ENCODE results near the gene MTHFD1L. TPM values are rescaled to one million over a fixed set of nuclear protein-coding genes. Genes with fewer than 3 reads are reported as not detected.

MTHFD1L gene
- total RNA-seq, 2 experiments from 2014 or later, result 155 to 158 TPM

DNA sequence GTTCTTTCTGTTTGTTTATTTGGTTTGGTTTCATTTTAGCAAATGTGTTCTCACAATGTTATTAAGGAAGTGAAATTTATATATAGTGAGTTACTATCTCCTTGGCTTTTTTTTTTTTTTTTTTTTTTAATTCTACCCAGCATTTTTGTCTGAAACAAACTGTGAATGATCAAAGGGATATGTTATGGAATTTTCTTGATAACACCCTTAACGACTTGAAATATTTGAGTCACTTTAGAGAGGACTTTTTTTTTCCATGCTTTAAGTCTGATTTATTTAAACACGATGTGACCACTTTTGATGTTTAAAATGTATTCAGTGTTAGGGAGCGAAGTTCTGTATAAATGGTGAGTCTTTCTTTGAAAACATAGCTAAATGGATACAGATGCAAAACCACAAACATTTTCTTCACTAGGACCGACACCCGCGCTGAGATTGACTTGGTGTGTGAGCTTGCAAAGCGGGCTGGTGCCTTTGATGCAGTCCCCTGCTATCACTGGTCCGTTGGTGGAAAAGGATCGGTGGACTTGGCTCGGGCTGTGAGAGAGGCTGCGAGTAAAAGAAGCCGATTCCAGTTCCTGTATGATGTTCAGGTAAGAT is 149.7 kb downstream of the MTHFD1L start:
- intact Hi-C loops (cut with micrococcal nuclease), result no loop called here
- Mint-ChIP-seq H3K4me1 (ENCODE audit: low read depth) (no peaks in the 10 kb centered on the region), H3K27me3 (no peaks in the 10 kb centered on the region), H3K27ac (no peak overlapping the region), H3K36me3 (ENCODE audit: low read depth) (peaks cover 47% of the 10 kb centered on the region), H3K9me3 (no peaks in the 10 kb centered on the region), H3K4me3 (no peak overlapping the region)
- no peak for ATAC-seq
- ChIA-PET CTCF (interaction anchor here (0.6 to 14.1 kb wide), 21 partner anchors 9 to 342 kb away, joined by 3 to 179 read pairs (median 6); no protein-coding TSS in a partner anchor), POLR2A (interaction anchor here (1.1 kb wide), 1 partner anchor 310 kb away, joined by 5 read pairs; no protein-coding TSS in a partner anchor)
- no peak for DNase-seq
- TF ChIP-seq CTCF (IDR thresholded peaks at IDR 0.05), result no peak

DNA sequence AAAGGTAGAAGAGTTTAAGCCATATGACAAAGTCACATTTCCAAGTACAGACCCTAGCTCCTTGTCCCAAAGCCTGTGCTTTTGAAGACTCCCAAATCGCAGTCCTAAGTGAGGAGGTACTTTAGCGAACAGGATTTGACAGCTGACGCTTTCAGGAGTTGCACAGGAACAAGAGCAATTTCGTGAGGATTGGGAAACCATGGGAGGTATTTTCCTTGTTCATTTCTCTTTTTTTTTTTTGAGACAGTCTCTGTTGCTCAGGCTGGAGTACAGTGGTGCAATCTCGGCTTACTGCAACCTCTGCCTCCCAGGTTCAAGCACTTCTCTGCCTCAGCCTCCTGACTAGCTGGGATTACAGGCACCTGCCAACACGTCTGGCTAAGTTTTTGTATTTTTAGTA is 150.6 kb downstream of the MTHFD1L start:
- ChIA-PET POLR2A (no interaction called here), CTCF (interaction anchor here (1.1 to 14.1 kb wide), 3 partner anchors 10 to 319 kb away, joined by 3 to 179 read pairs (median 25); no protein-coding TSS in a partner anchor)
- no peak for TF ChIP-seq CTCF (IDR thresholded peaks at IDR 0.05)
- H3K4me3 Mint-ChIP-seq, result no peak overlapping the region
- no peaks in the 10 kb centered on the region for H3K9me3 Mint-ChIP-seq
- H3K4me1 Mint-ChIP-seq (ENCODE audit: low read depth), result no peaks in the 10 kb centered on the region
- H3K27ac Mint-ChIP-seq, result no peak overlapping the region
- no peak for ATAC-seq
- no peak for DNase-seq
- no peaks in the 10 kb centered on the region for H3K27me3 Mint-ChIP-seq
- peaks cover 48% of the 10 kb centered on the region for H3K36me3 Mint-ChIP-seq (ENCODE audit: low read depth)
- intact Hi-C loops (cut with micrococcal nuclease), result no loop called here

DNA sequence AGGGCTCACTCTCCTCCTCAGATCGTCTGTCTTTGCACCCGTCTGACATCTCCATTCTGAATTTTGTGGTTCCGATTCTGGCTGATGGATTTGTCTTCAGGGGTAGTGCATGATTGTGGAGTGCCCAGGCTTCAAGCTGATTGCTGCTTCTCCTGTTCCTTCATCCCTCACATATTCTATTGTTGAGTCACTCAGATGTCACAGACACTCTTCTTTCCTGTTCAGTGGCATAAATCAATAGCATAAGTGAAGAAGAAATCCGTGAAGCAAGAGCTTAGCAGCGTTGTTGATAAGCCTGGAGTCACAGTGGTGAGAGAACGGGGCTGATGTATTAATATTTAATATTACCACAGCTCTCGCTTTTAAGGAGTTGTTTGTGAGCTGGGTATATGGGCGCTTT is 152.5 kb downstream of the MTHFD1L start:
- DNase-seq (no peak), ATAC-seq (no peak)
- no peaks in the 10 kb centered on the region for H3K27me3 Mint-ChIP-seq
- H3K36me3 Mint-ChIP-seq (ENCODE audit: low read depth), result peaks cover 50% of the 10 kb centered on the region
- H3K4me1 Mint-ChIP-seq (ENCODE audit: low read depth), result no peaks in the 10 kb centered on the region
- H3K27ac Mint-ChIP-seq, result no peak overlapping the region
- ChIA-PET CTCF (interaction anchor here (1.1 to 14.1 kb wide), 3 partner anchors 8 to 317 kb away, joined by 3 to 179 read pairs (median 4); no protein-coding TSS in a partner anchor), POLR2A (no interaction called here)
- H3K4me3 Mint-ChIP-seq, result no peak overlapping the region
- intact Hi-C loops (cut with micrococcal nuclease), result no loop called here
- no peaks in the 10 kb centered on the region for H3K9me3 Mint-ChIP-seq
- TF ChIP-seq CTCF (IDR thresholded peaks at IDR 0.05), result no peak

DNA sequence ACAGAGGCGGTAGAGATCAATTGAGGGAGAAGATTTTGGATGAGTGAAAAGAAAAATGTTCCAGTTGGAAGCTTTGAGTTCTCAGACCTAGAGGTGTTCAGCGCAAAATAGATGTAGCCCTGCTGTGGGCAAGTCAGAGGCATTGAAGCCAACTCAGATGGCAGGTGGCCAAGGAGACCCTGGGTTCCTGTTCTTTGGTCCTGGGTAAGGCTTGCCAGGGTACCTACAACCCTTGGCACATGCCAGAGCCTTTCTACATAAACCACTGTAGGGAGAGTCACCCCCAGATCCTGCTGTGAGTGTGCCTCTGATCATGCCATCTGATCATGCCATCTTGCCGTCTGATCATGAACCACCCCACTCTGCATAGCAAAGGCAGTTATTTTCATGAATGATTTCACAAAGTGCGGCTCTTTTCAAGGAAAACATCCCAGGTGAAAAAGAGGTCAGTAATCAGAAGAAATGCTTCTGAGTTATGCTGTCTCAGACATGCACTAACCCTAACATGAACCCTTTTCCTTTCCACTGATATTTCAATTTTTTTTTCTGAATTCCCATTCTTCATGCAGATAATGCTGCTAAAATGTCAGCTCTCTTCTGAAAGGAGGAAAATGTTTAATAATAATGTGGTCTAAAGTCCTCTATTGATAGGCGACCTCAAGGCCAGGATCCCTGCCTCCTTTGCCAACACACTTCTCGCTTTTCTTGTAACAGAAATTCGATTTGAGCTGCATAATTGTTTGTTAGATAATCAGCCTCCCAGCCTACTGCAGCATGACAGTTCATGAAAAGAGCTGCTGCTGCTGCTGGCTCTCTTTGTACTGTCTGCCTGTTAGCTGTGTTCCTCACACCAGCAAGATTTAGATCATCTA is 153.6 kb downstream of the MTHFD1L start:
- intact Hi-C loops (cut with micrococcal nuclease), result no loop called here
- Mint-ChIP-seq H3K9me3 (no peaks in the 10 kb centered on the region), H3K27ac (no peak overlapping the region), H3K4me1 (ENCODE audit: low read depth) (no peaks in the 10 kb centered on the region), H3K27me3 (no peaks in the 10 kb centered on the region), H3K36me3 (ENCODE audit: low read depth) (peaks cover 54% of the 10 kb centered on the region), H3K4me3 (no peak overlapping the region)
- POLR2A ChIA-PET, result no interaction called here
- ATAC-seq (no peak), DNase-seq (no peak)
- CTCF ChIA-PET, result interaction anchor here (1.2 to 14.1 kb wide), 2 partner anchors 10 to 306 kb away, joined by 3 to 179 read pairs; no protein-coding TSS in a partner anchor
- TF ChIP-seq CTCF (IDR thresholded peaks at IDR 0.05), result no peak

GRCh38 chr6:151021896-151022295 is 156.4 kb downstream of the MTHFD1L start:
- H3K27me3 Mint-ChIP-seq, result no peaks in the 10 kb centered on the region
- CTCF ChIA-PET, result interaction anchor here (2.6 to 3.3 kb wide), 2 partner anchors 8 to 303 kb away, joined by 16 to 17 read pairs; no protein-coding TSS in a partner anchor

More at GRCh38 chr6:151021896-151022295, 156.4 kb downstream of the MTHFD1L start:
- DNase-seq (no peak), ATAC-seq (no peak)
- H3K4me3 Mint-ChIP-seq, result no peak overlapping the region
- intact Hi-C loops (cut with micrococcal nuclease), result no loop called here
- TF ChIP-seq CTCF (IDR thresholded peaks at IDR 0.05), result no peak
- POLR2A ChIA-PET, result no interaction called here
- no peaks in the 10 kb centered on the region for H3K9me3 Mint-ChIP-seq
- H3K4me1 Mint-ChIP-seq (ENCODE audit: low read depth), result no peaks in the 10 kb centered on the region
- no peak overlapping the region for H3K27ac Mint-ChIP-seq
- peaks cover 57% of the 10 kb centered on the region for H3K36me3 Mint-ChIP-seq (ENCODE audit: low read depth)

Measured in activated CD8-positive, alpha-beta T cell treated with anti-CD3 and anti-CD28 coated beads for 36 hours (primary cell).